Gastroesophageal sphincter (tissue), 4 donors: ENCODE data around the gene CDH3. TPM values are rescaled to one million over a fixed set of nuclear protein-coding genes. Genes with fewer than 3 reads are reported as not detected.

Experiments
- ATAC-seq: fragments of 150-250 bp; one replicate; pipeline ENCODE4 v1.9.1; 2016; ENCODE audit warnings: mild to moderate bottlenecking, moderate library complexity
- H3K27ac ChIP-seq, 4 donors: fragments of 200-600 bp; sonication (generic) in 3 of 4; 1 replicate in 3 of 4; 2 replicates in 1 of 4; pipeline ENCODE4 v1.5.1; 2016 to 2019
- H3K27me3 ChIP-seq: fragments of 200-600 bp; sonication (generic); one replicate; pipeline ENCODE4 v1.5.1; 2019
- H3K36me3 ChIP-seq, 2 donors: fragments of 200-600 bp; sonication (generic); one replicate each; pipeline ENCODE4 v1.5.1; 2019; ENCODE audit warnings: control low read depth in 1 of 2
- H3K4me1 ChIP-seq, 3 donors: fragments of 200-600 bp; sonication (generic); 1 replicate in 2 of 3; 2 replicates in 1 of 3; pipeline ENCODE4 v1.5.1; 2016 to 2019; ENCODE audit warnings: control low read depth in 2 of 3
- H3K4me3 ChIP-seq, 2 donors: fragments of 200-600 bp; sonication (generic); one replicate each; pipeline ENCODE4 v1.5.1; 2019; ENCODE audit warnings: mild to moderate bottlenecking in 1 of 2, moderate library complexity in 1 of 2
- H3K9me3 ChIP-seq, 3 donors: fragments of 200-600 bp; sonication (generic); one replicate each; pipeline ENCODE4 v1.5.1; 2017 to 2019; ENCODE audit warnings: control low read depth in 2 of 3
- EP300 ChIP-seq: sonication (generic); formaldehyde crosslinking; IDR thresholded peaks from one replicate; pipeline ENCODE4 v1.6.1; 2017; ENCODE audit warnings: antibody characterized with exemption, mild to moderate bottlenecking
- POLR2A ChIP-seq, 2 donors: fragments of 450-650 bp; IDR thresholded peaks; one replicate each; pipeline ENCODE4 v1.6.1; 2017; ENCODE audit warnings: antibody characterized with exemption in 2 of 2, mild to moderate bottlenecking in 2 of 2, moderate library complexity in 1 of 2
- POLR2AphosphoS5 ChIP-seq: sonication (generic); formaldehyde crosslinking; IDR thresholded peaks from one replicate; pipeline ENCODE4 v1.6.1; 2017; ENCODE audit warnings: antibody characterized with exemption
- WGBS, 2 donors: methylation state at CpG; one replicate each; pipeline ENCODE4 v1.1.5; 2018; ENCODE audit warnings: low coverage in 1 of 2; 5-methylcytosine and 5-hydroxymethylcytosine counted together
- total RNA-seq, 4 donors: library from RNA; depleted of rRNA; stranded (reverse); fragments of >200 nt; gene quantifications; one replicate each; pipeline ENCODE4 v1.1.0, GENCODE V29; 2016
- TF ChIP-seq, protein P1 (sequence below), 4 experiments: fragments of 200-600 bp in 2 of 4; fragments of 450-650 bp in 2 of 4; sonication (generic) in 1 of 4; IDR thresholded peaks; one replicate each; pipeline ENCODE4 v1.5.1; 2017 to 2019; ENCODE audit warnings: antibody characterized with exemption in 4 of 4, mild to moderate bottlenecking in 2 of 4, moderate library complexity in 2 of 4

CDH3 gene
- total RNA-seq, 4 donors from 2014 or later, result 0.12 to 10.3 (median 4.6) TPM

DNA sequence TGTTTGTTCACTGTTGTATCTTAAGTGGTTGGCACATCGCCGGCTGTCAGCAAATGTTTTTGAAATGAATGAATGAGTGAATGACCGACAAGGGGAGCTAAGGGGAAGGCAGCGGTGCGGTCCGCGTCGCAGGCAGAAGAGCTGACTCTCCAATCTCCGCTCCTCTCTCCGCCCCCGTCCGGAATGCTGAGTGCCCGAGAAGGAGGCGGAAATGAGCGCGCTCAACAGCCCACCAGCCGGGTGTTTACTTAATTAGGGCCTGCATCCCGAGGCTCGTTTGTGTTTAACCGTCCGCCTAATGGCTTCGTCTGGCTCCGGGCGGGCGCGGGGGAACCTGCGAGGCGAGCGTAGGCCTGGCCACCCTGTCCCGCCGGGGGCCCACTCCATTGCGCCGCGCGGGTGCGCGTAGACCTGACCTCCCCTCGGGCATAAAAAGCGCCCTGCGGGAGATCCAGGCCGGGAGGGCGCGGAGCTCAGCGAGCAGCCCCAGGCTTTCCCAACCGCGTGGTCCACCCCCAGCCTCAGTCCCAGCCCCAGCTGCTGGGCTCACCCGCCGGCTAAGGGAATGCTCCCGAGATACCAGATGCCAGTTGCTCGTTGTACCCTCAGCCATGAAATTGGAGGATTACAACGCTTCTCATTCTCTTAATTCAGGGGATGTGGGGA lies 2.5 kb upstream of the CDH3 start:
- WGBS, 2 donors, result 12% methylated on average over 3 of the region's 51 CpGs; no CpG with 5 or more reads in 1 of the 2 donors
- H3K4me3 ChIP-seq, result no peak overlapping the region
- ATAC-seq, result no peak
- H3K36me3 ChIP-seq, result no peaks in the 10 kb centered on the region
- TF ChIP-seq POLR2A (IDR thresholded peaks at IDR 0.05) (no peak), POLR2AphosphoS5 (no peak), EP300 (no peak)
- TF ChIP-seq, protein P1, sequence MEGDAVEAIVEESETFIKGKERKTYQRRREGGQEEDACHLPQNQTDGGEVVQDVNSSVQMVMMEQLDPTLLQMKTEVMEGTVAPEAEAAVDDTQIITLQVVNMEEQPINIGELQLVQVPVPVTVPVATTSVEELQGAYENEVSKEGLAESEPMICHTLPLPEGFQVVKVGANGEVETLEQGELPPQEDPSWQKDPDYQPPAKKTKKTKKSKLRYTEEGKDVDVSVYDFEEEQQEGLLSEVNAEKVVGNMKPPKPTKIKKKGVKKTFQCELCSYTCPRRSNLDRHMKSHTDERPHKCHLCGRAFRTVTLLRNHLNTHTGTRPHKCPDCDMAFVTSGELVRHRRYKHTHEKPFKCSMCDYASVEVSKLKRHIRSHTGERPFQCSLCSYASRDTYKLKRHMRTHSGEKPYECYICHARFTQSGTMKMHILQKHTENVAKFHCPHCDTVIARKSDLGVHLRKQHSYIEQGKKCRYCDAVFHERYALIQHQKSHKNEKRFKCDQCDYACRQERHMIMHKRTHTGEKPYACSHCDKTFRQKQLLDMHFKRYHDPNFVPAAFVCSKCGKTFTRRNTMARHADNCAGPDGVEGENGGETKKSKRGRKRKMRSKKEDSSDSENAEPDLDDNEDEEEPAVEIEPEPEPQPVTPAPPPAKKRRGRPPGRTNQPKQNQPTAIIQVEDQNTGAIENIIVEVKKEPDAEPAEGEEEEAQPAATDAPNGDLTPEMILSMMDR (IDR thresholded peaks at IDR 0.05), result no peak
- peaks cover 0 to 28% (median 12%) of the 10 kb centered on the region in 3 donors for H3K4me1 ChIP-seq
- no peaks in the 10 kb centered on the region for H3K9me3 ChIP-seq
- H3K27me3 ChIP-seq, result peaks cover 64% of the 10 kb centered on the region
- H3K27ac ChIP-seq, result no peak overlapping the region

DNA sequence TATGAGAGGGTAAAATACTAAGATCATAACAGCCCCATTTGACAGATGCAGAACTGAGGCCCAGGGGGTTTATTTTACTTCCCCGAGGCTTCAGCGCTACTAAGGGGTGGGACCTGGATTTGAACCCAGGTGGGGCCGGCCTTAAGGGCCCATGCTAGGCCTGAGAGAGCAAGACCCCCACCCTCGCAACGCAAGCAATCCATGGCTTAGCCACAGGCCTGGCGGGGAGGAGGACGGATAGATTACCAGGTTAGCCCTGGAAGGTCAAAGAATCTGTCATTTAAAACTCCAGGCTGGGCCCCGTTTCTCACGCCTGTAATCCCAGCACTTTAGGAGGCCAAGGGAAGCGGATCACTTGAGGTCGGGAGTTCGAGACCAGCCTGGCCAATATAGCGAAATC lies 1.9 kb upstream of the CDH3 start:
- no peak for ATAC-seq
- TF ChIP-seq, protein P1 (IDR thresholded peaks at IDR 0.05), result no peak
- TF ChIP-seq EP300, result no peak
- TF ChIP-seq POLR2AphosphoS5, result no peak
- no peak for TF ChIP-seq POLR2A (IDR thresholded peaks at IDR 0.05)
- Histone ChIP-seq H3K27me3 (peaks cover 71% of the 10 kb centered on the region), H3K36me3 (no peaks in the 10 kb centered on the region), H3K4me1 (peaks cover 0 to 28% (median 12%) of the 10 kb centered on the region in 3 donors), H3K27ac (no peak overlapping the region), H3K9me3 (no peaks in the 10 kb centered on the region), H3K4me3 (no peak overlapping the region)
- WGBS, 2 donors, result 55% methylated on average over 2 of the region's 13 CpGs; no CpG with 5 or more reads in 1 of the 2 donors

DNA sequence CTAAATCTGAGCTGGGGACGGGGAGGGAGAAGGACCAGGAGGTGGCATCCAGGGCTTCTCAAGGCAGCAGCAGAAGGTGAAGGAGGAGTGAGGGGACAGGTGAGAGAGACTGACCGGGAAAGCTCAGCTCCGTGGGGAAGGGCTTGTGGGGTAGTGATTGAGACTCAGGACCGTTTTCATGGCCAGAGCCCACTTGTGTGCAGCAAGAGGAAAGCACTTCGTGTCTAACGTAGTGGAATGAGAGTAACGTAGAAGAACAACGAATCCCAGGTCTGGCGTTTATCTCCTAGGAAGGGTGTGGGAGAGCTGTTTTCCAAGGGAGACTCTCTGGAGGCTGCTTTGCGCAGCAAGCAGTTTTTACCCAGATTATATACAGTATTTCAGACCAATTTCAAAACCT lies 1.3 kb upstream of the CDH3 start:
- WGBS, 2 donors, result 36 to 62% methylated on average over 2 to 9 of the region's 10 CpGs
- TF ChIP-seq, protein P1 (IDR thresholded peaks at IDR 0.05), result no peak
- TF ChIP-seq POLR2A (IDR thresholded peaks at IDR 0.05), result no peak
- TF ChIP-seq POLR2AphosphoS5, result no peak
- H3K9me3 ChIP-seq, result no peaks in the 10 kb centered on the region
- H3K4me3 ChIP-seq, result no peak overlapping the region
- H3K4me1 ChIP-seq, result peaks cover 0 to 28% (median 12%) of the 10 kb centered on the region in 3 donors
- H3K36me3 ChIP-seq, result no peaks in the 10 kb centered on the region
- ATAC-seq, result no peak
- peaks cover 77% of the 10 kb centered on the region for H3K27me3 ChIP-seq
- H3K27ac ChIP-seq, result no peak overlapping the region

DNA sequence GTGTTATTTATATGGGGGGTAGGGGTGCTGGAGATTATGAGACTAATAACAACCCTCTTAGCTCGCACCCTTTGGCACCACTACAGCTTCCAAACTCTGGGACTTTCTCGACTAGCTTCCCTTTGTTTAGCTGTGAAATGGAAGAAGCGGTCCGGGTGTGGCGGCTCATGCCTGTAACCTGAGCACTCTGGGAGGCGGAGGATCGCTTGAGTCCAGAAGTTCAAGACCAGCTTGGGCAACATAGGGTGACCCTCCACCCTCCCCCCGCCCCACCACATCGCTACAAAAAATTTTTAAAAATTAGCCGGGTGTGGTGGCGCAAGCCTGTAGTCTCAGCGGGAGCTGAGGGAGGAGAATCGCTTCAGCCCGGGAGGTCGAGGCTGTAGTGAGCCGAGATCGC lies 814 bp upstream of the CDH3 start:
- TF ChIP-seq, protein P1 (IDR thresholded peaks at IDR 0.05), result no peak
- no peak for TF ChIP-seq EP300
- no peak for TF ChIP-seq POLR2AphosphoS5
- no peak for TF ChIP-seq POLR2A (IDR thresholded peaks at IDR 0.05)
- 46 to 48% methylated on average over 2 to 6 of the region's 17 CpGs for WGBS, 2 donors
- no peak for ATAC-seq
- H3K27ac ChIP-seq, result no peak overlapping the region
- no peaks in the 10 kb centered on the region for H3K36me3 ChIP-seq
- H3K4me1 ChIP-seq, result peaks cover 0 to 28% (median 12%) of the 10 kb centered on the region in 3 donors
- H3K4me3 ChIP-seq, result no peak overlapping the region
- H3K9me3 ChIP-seq, result no peaks in the 10 kb centered on the region
- peaks cover 80% of the 10 kb centered on the region for H3K27me3 ChIP-seq
